ENCODE data around the gene RBM44. TPM values are rescaled to one million over a fixed set of nuclear protein-coding genes. Genes with fewer than 3 reads are reported as not detected.

The RBM44 gene
- total and polyA plus RNA-seq, 3 donors from 2014 or later = 15.0 to 23.4 (median 21.1) TPM

- DNase-seq = no peak
- WGBS, 2 donors = 91 to 98% methylated on average over 4 of the region's 4 CpGs
- intact Hi-C loops (cut with DNase I; ENCODE audit: low total_unique reads) = no loop called here
- H3K27ac ChIP-seq = no peak overlapping the region
- no peaks in the 10 kb centered on the region for H3K27me3 ChIP-seq
- H3K9me3 ChIP-seq = no peaks in the 10 kb centered on the region
- no peak for TF ChIP-seq CTCF (IDR thresholded peaks at IDR 0.05)
- TF ChIP-seq POLR2A (IDR thresholded peaks at IDR 0.05) = no peak
- no peaks in the 10 kb centered on the region for H3K4me1 ChIP-seq
- no peaks in the 10 kb centered on the region for H3K36me3 ChIP-seq (ENCODE audit: low read depth, missing control alignments)
- H3K4me3 ChIP-seq = no peak overlapping the region
These were observed 11.6 kb upstream of the RBM44 start for GRCh38 chr2:237786936-237787335.

GRCh38 chr2:237790353-237790752 lies 8.2 kb upstream of the RBM44 start:
- no peaks in the 10 kb centered on the region for H3K36me3 ChIP-seq (ENCODE audit: low read depth, missing control alignments)
- intact Hi-C loops (cut with DNase I; ENCODE audit: low total_unique reads) = no loop called here
- no peaks in the 10 kb centered on the region for H3K4me1 ChIP-seq
- H3K27me3 ChIP-seq = no peaks in the 10 kb centered on the region
- no peaks in the 10 kb centered on the region for H3K9me3 ChIP-seq
- H3K4me3 ChIP-seq = no peak overlapping the region
- no peak for DNase-seq
- WGBS, 2 donors = 84 to 88% methylated on average over 4 of the region's 4 CpGs
- H3K27ac ChIP-seq = no peak overlapping the region
- TF ChIP-seq CTCF (IDR thresholded peaks at IDR 0.05) = no peak
- TF ChIP-seq POLR2A (IDR thresholded peaks at IDR 0.05) = no peak

- no peaks in the 10 kb centered on the region for H3K4me1 ChIP-seq
- H3K27ac ChIP-seq = no peak overlapping the region
- DNase-seq = no peak
- no peaks in the 10 kb centered on the region for H3K9me3 ChIP-seq
- H3K4me3 ChIP-seq = no peak overlapping the region
- H3K36me3 ChIP-seq (ENCODE audit: low read depth, missing control alignments) = no peaks in the 10 kb centered on the region
- TF ChIP-seq POLR2A (IDR thresholded peaks at IDR 0.05) (no peak), CTCF (IDR thresholded peaks at IDR 0.05) (no peak)
- H3K27me3 ChIP-seq = no peaks in the 10 kb centered on the region
- intact Hi-C loops (cut with DNase I; ENCODE audit: low total_unique reads) = no loop called here
- 81 to 88% methylated on average over 6 of the region's 6 CpGs for WGBS, 2 donors
These were observed 6.4 kb upstream of the RBM44 start for GRCh38 chr2:237791977-237792727.

- no peak overlapping the region for H3K4me3 ChIP-seq
- no peaks in the 10 kb centered on the region for H3K9me3 ChIP-seq
- DNase-seq = no peak
- no peak overlapping the region for H3K27ac ChIP-seq
- WGBS, 2 donors = 88 to 94% methylated on average over 3 of the region's 3 CpGs
- TF ChIP-seq CTCF (IDR thresholded peaks at IDR 0.05) = no peak
- TF ChIP-seq POLR2A (IDR thresholded peaks at IDR 0.05) = no peak
- H3K27me3 ChIP-seq = no peaks in the 10 kb centered on the region
- intact Hi-C loops (cut with DNase I; ENCODE audit: low total_unique reads) = no loop called here
- H3K4me1 ChIP-seq = no peaks in the 10 kb centered on the region
- H3K36me3 ChIP-seq (ENCODE audit: low read depth, missing control alignments) = no peaks in the 10 kb centered on the region
These were observed 1.3 kb upstream of the RBM44 start for GRCh38 chr2:237797253-237797652.

GRCh38 chr2:237799060-237799428 lies 465 bp downstream of the RBM44 start:
- TF ChIP-seq POLR2A (IDR thresholded peaks at IDR 0.05) (no peak), CTCF (IDR thresholded peaks at IDR 0.05) (no peak)
- H3K4me3 ChIP-seq = peak overlapping the region; percentile 57 to 63
- H3K27ac ChIP-seq = peak overlapping the region; percentile 10 to 66
- no peaks in the 10 kb centered on the region for H3K27me3 ChIP-seq
- H3K36me3 ChIP-seq (ENCODE audit: low read depth, missing control alignments) = no peaks in the 10 kb centered on the region
- peak; percentile 32 for DNase-seq
- no peaks in the 10 kb centered on the region for H3K4me1 ChIP-seq
- no peaks in the 10 kb centered on the region for H3K9me3 ChIP-seq
- intact Hi-C loops (cut with DNase I; ENCODE audit: low total_unique reads) = no loop called here
- 74 to 77% methylated on average over 25 to 34 of the region's 34 CpGs for WGBS, 2 donors

Data from testis (tissue), 3 donors.